Activated CD4-positive, alpha-beta T cell treated with anti-CD3 and anti-CD28 coated beads, Interleukin-2, amount 50 U/mL, for 24 hours (primary cell): Measurements from ENCODE around the gene TUBA4A.

Source experiments
- DNase-seq, 2 donors: peaks; one replicate each; pipeline ENCODE4 v3.0.0-alpha.2; 2020; ENCODE audit warnings: low read depth in 1 of 2, low spot score in 1 of 2

Gene TUBA4A

DNA sequence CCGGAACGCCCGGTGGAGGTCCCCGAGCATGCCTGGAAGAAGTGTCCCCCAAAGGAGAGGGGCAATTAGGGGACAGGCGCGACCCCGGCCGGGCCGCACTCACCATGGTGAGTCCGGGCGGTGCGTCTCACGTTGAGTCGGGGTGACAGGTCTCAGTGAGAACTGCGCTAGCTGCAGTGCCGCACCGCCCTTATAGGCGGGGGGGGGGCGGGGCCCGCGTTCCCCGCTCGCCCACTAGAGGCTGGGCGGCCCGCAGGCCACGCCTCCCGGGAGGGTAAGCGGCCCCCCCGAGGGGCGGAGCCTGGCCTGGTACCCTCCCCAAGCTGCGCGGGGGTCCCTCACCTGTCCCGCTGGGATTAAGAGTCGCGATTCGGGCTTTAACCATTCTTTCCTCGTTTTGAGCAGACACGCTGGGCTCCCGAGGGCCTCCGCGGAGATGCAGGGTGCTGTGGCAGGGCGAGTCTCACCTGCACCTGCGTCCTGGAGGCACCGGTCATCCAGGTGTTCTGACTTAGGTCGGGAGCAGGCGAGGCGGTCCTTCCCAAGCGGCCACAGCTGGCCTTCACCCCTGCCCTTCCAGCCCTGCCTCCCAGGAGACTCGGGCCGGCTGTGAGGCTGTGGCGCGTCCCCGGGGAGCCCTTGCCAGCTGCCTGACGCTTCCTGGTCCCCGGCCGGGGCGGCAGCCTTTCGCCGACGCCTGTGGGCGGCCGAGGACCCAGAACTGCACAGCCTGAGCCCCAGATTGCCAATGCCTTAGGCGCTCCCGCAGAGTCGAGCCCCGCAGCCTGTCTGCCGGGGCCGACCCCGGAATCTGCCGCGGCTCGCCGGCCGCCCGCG is at the start of gene TUBA4A:
TUBA4A (minus strand) TSS at position 166 of the 837 bp plus-strand sequence; CDS start at position 106, 60 bp downstream.
- peak; percentile 77 to 86 for DNase-seq

- DNase-seq: no peak
Observed at GRCh38 chr2:219302412-219302968, 48.8 kb upstream of the TUBA4A start.

GRCh38 chr2:219300022-219300421 is 46.3 kb upstream of the TUBA4A start:
- DNase-seq: no peak

GRCh38 chr2:219299372-219299760 is 45.6 kb upstream of the TUBA4A start:
- DNase-seq: no peak

- peak; percentile 88 to 89 for DNase-seq
Observed at GRCh38 chr2:219298759-219299371, 45.1 kb upstream of the TUBA4A start.

- no peak for DNase-seq
Observed at GRCh38 chr2:219297766-219298456, 44.2 kb upstream of the TUBA4A start.

- no peak for DNase-seq
Observed at GRCh38 chr2:219296631-219297391, 43.1 kb upstream of the TUBA4A start.

- no peak for DNase-seq
Observed at GRCh38 chr2:219296142-219296541, 42.4 kb upstream of the TUBA4A start.

- DNase-seq: peak; percentile 81 to 84
Observed at GRCh38 chr2:219294356-219295351, 40.9 kb upstream of the TUBA4A start.

GRCh38 chr2:219293736-219294231 is 40.1 kb upstream of the TUBA4A start:
- no peak for DNase-seq

DNA sequence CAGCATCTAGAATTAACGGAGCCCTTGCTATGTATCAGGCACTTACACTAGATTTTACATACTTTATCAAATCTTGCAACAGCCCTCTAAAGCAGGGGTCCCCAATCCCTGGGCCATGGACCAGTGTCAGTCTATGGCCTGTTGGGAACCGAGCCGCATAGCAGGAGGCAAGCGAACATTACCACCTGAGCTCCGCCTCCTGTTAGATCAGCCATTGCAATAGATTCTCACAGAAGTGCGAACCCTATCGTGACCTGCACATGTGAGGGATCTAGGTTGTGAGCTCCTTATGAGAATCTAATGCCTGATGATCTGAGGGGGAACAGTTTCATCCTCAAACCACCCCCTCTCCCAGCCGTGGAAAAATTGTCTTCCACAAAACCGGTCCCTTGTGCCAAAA is 38.9 kb upstream of the TUBA4A start:
- DNase-seq: no peak

GRCh38 chr2:219291910-219292490 is 38.3 kb upstream of the TUBA4A start:
- no peak for DNase-seq

GRCh38 chr2:219291394-219291793 is 37.7 kb upstream of the TUBA4A start:
- no peak for DNase-seq

- no peak for DNase-seq
Observed at GRCh38 chr2:219290381-219291171, 36.9 kb upstream of the TUBA4A start.

GRCh38 chr2:219289537-219290361 is 36.0 kb upstream of the TUBA4A start:
- DNase-seq: no peak

- DNase-seq: no peak
Observed at GRCh38 chr2:219289195-219289536, 35.4 kb upstream of the TUBA4A start.

GRCh38 chr2:219287580-219288265 is 34.0 kb upstream of the TUBA4A start:
- no peak for DNase-seq
